GM12874 (cell line): ENCODE measurements around the gene VARS1.

Source experiments
- CTCF ChIP-seq: IDR thresholded peaks from 2 replicates; pipeline ENCODE4 v1.5.1; 2011; ENCODE audit warnings: low read depth, mild to moderate bottlenecking, control low read depth, low read length, moderate library complexity; ENCODE audit not compliant: insufficient read depth

The VARS1 gene

GRCh38 chr6:31776989-31777666, 18.4 kb downstream of the VARS1 start, which contains the start of gene VWA7:
Gene VWA7 (minus strand): TSS chr6:31777328. CDS start chr6:31776779, 549 bp downstream.
- TF ChIP-seq CTCF = 0 out of 2 replicates have a peak, but pooled peaks have one; percentile 6

GRCh38 chr6:31776485-31776988, 19.0 kb downstream of the VARS1 start:
- TF ChIP-seq CTCF = no peak

- TF ChIP-seq CTCF = no peak
These were observed 19.7 kb downstream of the VARS1 start for GRCh38 chr6:31775633-31776484.

GRCh38 chr6:31775184-31775583, 20.4 kb downstream of the VARS1 start:
- no peak for TF ChIP-seq CTCF

GRCh38 chr6:31771992-31772358, 23.6 kb downstream of the VARS1 start:
- TF ChIP-seq CTCF = no peak

- TF ChIP-seq CTCF = no peak
These were observed 24.7 kb downstream of the VARS1 start for GRCh38 chr6:31770860-31771259.

- peak; percentile 90 for TF ChIP-seq CTCF
These were observed 25.7 kb downstream of the VARS1 start for GRCh38 chr6:31769684-31770371.
